Measurements from ENCODE around the gene UGT1A3.

The UGT1A3 gene

GRCh38 chr2:233818639-233819621, 90.1 kb downstream of the UGT1A3 start:
- peak; percentile 42 for DNase-seq

DNA sequence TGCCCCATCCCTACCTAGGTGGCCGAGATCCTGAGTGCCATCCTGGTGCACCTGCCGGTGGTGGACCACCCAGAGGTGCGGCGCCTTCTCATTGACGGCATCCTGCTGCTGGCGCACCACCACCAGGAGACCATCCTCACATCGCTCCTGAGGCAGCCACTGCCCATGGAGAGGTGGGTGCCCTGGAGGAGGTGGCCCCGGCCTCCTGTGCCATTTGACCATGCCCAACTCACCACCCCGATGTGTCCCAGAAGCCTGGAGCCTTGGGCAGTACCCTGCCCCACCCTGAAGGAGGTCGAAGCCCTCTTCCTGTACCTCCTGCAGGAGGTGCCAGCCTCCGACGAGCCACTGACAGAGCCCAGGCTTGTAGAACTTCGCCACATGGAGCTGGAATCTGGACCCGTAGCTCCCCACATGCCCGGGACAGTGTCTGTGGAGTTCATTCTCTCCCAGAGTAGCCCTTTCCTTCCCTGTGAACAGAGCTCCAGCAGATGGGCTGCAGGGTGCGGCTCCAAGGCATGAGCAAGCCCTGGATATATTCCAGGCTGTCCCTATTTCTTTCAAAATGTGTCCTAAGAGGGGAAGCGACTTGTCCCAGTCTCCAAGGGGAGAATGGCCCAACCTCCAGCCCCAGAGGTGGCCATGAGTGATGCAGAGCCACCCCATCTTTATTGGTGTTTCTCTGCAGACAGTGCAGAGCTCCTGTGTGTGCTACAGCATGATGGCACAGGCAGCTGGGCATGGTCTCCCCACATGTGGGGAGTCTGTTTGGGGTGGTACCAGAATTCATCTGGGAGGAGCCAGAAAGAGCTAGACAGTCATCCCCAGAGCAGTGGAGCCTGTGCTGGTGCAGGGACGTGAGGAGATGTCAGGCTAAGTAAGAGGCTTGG, 91.3 kb downstream of the UGT1A3 start:
- peak; percentile 53 for DNase-seq

DNA sequence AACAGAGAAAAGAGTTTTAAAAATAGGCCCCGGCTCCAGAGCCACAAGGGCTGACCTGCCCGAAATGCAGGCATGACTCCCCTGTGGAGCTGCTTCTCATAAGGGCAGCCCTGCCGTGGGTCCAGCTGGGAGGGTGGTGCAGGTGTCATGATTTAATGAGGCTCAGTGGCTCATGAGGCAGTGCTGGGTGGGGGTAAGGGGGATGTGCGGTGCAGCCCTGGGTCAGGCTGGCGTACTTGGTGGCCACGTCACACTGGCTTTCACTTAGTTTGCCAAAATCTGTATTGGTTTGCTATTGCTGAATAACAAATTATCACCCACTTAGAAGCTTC, 91.9 kb downstream of the UGT1A3 start:
- peak; percentile 54 for DNase-seq

DNA sequence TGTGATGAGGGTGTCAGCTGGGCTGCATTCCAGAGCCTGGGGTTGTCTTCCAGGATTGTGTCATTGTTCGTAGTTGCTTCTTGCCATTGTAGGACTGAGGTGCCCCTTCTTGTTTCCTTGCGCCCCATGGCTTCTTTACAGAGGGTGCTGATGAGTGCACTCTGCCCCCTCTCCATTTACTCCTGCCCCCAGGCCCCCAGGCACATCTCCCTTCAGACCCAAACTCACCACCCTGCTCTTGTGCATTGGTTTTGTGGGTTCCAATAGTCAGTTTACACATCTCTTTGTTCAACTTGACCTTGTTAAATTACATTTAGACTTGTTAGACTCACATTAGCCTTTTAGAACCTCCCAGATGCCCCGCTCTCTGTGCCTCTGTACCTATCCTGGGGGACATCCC, 92.4 kb downstream of the UGT1A3 start:
- peak; percentile 17 for DNase-seq

GRCh38 chr2:233821709-233822100, 92.9 kb downstream of the UGT1A3 start:
- DNase-seq = peak; percentile 22

DNA sequence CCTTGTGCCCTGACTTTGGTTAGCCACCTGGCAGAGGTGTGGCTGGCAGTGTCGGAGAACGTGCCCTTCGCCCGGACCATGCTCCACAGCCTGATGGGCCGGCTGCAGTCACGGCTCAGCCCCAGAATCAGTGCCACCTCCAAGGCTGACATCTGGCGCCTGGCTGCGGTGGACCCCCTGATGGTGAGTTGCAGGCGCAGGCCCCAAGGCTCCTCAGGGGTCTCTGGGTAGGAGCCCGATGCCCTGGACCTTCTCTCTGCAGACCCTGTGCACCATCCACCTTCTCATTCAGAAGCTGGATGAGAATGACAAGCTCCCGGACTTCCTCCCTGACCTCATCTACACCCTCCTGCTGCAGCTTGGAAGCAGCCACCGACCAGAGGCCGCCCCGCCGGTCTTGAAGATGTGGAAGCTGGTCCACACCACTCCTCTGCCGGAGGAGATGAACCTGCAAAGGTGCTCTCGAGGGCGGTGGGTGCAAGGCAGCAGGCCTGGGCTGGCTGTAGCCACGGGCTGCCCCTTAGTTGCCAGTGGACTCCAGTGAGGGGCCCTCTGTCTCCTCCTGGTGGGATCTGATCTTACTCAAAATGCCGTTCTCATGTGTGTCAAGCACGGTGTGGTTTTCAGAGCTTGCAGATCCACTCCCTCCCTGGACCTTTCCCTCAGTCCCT, 93.4 kb downstream of the UGT1A3 start:
- DNase-seq = peak; percentile 54

Measured in activated effector memory CD4-positive, alpha-beta T cell treated with anti-CD3 and anti-CD28 coated beads, Interleukin-2, amount 50 U/mL, for 16 hours (primary cell).